ENCODE data around the gene VASP.

VASP gene

GRCh38 chr19:45506989-45507871, at the start of gene VASP:
TSS of gene VASP (plus strand) at chr19:45507479. CDS start at chr19:45507772, 293 bp downstream.
- Histone ChIP-seq H3K4me3 (ENCODE audit: low read length) (peak within 1 kb of the TSS; percentile 89), H3K36me3 (replicated peaks; ENCODE audit: low read depth, low read length) (peaks cover 14% of the 10 kb centered on the region), H3K4me2 (ENCODE audit: low read length) (peak within 1 kb of the TSS; percentile 98), H3K27ac (ENCODE audit: low read length) (peak within 1 kb of the TSS; percentile 86), H3K79me2 (ENCODE audit: low read length) (peaks cover 54% of the 10 kb centered on the region), H3K9me3 (ENCODE audit: insufficient read depth, low read length) (no peaks in the 10 kb centered on the region), H3K27me3 (ENCODE audit: low read depth, low read length) (no peaks in the 10 kb centered on the region), H4K20me1 (ENCODE audit: insufficient read depth, low read length) (peaks cover 16% of the 10 kb centered on the region), H2AFZ (ENCODE audit: low read depth, low read length) (peak within 1 kb of the TSS; percentile 71; the same call in 1 of the 2 replicates), H3K9ac (ENCODE audit: low read length) (peak within 1 kb of the TSS; percentile 93), H3K4me1 (ENCODE audit: low read length) (peaks cover 33% of the 10 kb centered on the region)
- TF ChIP-seq EZH2phosphoT487 (IDR thresholded peaks at IDR 0.05; ENCODE audit: low read depth): no peak

- no peaks in the 10 kb centered on the region for H3K9me3 ChIP-seq (ENCODE audit: insufficient read depth, low read length)
- H3K4me2 ChIP-seq (ENCODE audit: low read length): no peak overlapping the region
- H3K27me3 ChIP-seq (ENCODE audit: low read depth, low read length): peaks cover 11% of the 10 kb centered on the region
- TF ChIP-seq EZH2phosphoT487 (IDR thresholded peaks at IDR 0.05; ENCODE audit: low read depth) (no peak), CTCF (IDR thresholded peaks at IDR 0.05; ENCODE audit: low read depth, low read length) (no peak)
- no peak overlapping the region for H3K9ac ChIP-seq (ENCODE audit: low read length)
- no peaks in the 10 kb centered on the region for H4K20me1 ChIP-seq (ENCODE audit: insufficient read depth, low read length)
- H3K4me3 ChIP-seq (ENCODE audit: low read length): no peak overlapping the region
- no peak overlapping the region for H3K27ac ChIP-seq (ENCODE audit: low read length)
- no peaks in the 10 kb centered on the region for H3K36me3 ChIP-seq (replicated peaks; ENCODE audit: low read depth, low read length)
- peaks cover 28% of the 10 kb centered on the region for H3K4me1 ChIP-seq (ENCODE audit: low read length)
- no peak overlapping the region for H2AFZ ChIP-seq (ENCODE audit: low read depth, low read length)
- H3K79me2 ChIP-seq (ENCODE audit: low read length): no peaks in the 10 kb centered on the region
Measured at GRCh38 chr19:45457776-45458175, 49.5 kb upstream of the VASP start.

GRCh38 chr19:45460807-45461347, 46.4 kb upstream of the VASP start:
- Histone ChIP-seq H3K4me1 (ENCODE audit: low read length) (peaks cover 5% of the 10 kb centered on the region), H3K36me3 (replicated peaks; ENCODE audit: low read depth, low read length) (no peaks in the 10 kb centered on the region), H3K9me3 (ENCODE audit: insufficient read depth, low read length) (no peaks in the 10 kb centered on the region), H3K27ac (ENCODE audit: low read length) (no peak overlapping the region), H3K27me3 (ENCODE audit: low read depth, low read length) (peaks cover 13% of the 10 kb centered on the region), H4K20me1 (ENCODE audit: insufficient read depth, low read length) (no peaks in the 10 kb centered on the region), H3K4me3 (ENCODE audit: low read length) (no peak overlapping the region), H3K79me2 (ENCODE audit: low read length) (no peaks in the 10 kb centered on the region), H2AFZ (ENCODE audit: low read depth, low read length) (no peak overlapping the region), H3K9ac (ENCODE audit: low read length) (no peak overlapping the region), H3K4me2 (ENCODE audit: low read length) (no peak overlapping the region)
- TF ChIP-seq EZH2phosphoT487 (IDR thresholded peaks at IDR 0.05; ENCODE audit: low read depth) (no peak), CTCF (IDR thresholded peaks at IDR 0.05; ENCODE audit: low read depth, low read length) (no peak)

GRCh38 chr19:45462174-45462573, 45.1 kb upstream of the VASP start:
- Histone ChIP-seq H3K9me3 (ENCODE audit: insufficient read depth, low read length) (no peaks in the 10 kb centered on the region), H3K27ac (ENCODE audit: low read length) (no peak overlapping the region), H4K20me1 (ENCODE audit: insufficient read depth, low read length) (no peaks in the 10 kb centered on the region), H3K4me2 (ENCODE audit: low read length) (no peak overlapping the region), H3K4me3 (ENCODE audit: low read length) (no peak overlapping the region), H3K79me2 (ENCODE audit: low read length) (no peaks in the 10 kb centered on the region), H3K9ac (ENCODE audit: low read length) (no peak overlapping the region), H3K36me3 (replicated peaks; ENCODE audit: low read depth, low read length) (no peaks in the 10 kb centered on the region), H3K4me1 (ENCODE audit: low read length) (0 out of 2 replicates have a peak, but pooled peaks cover 3% of the 10 kb centered on the region), H2AFZ (ENCODE audit: low read depth, low read length) (no peak overlapping the region), H3K27me3 (ENCODE audit: low read depth, low read length) (peaks cover 13% of the 10 kb centered on the region)
- TF ChIP-seq EZH2phosphoT487 (IDR thresholded peaks at IDR 0.05; ENCODE audit: low read depth): no peak
- TF ChIP-seq CTCF (IDR thresholded peaks at IDR 0.05; ENCODE audit: low read depth, low read length): no peak

Data from OCI-LY3 (cell line).